RWPE2 (cell line): ENCODE data around the gene NUDT6.

Experiments
- ATAC-seq: fragments of 200-7000 bp; cut with Tn5 transposase; 3 replicates; pipeline ENCODE4 v1.9.1; 2021; ENCODE audit warnings: low read depth
- DNase-seq: peaks from one replicate; pipeline ENCODE4 v3.0.0-alpha.2; 2020; ENCODE audit warnings: low spot score
- H3K27ac ChIP-seq: fragments of 450-650 bp; 2 replicates; pipeline ENCODE4 v1.5.1; 2017; ENCODE audit warnings: mild to moderate bottlenecking; ENCODE audit not compliant: poor library complexity, severe bottlenecking
- H3K27me3 ChIP-seq: fragments of 250-450 bp; sonication (Bioruptor Pico); 2 replicates; pipeline ENCODE4 v1.5.1; 2021; ENCODE audit warnings: mild to moderate bottlenecking, moderate library complexity; ENCODE audit not compliant: insufficient read depth, poor library complexity, severe bottlenecking
- H3K36me3 ChIP-seq: fragments of 250-450 bp; sonication (Bioruptor Pico); 2 replicates; pipeline ENCODE4 v1.5.1; 2020; ENCODE audit warnings: low read depth, mild to moderate bottlenecking, moderate library complexity
- H3K4me1 ChIP-seq: fragments of 250-450 bp; sonication (Bioruptor Pico); 2 replicates; pipeline ENCODE4 v1.5.1; 2021; ENCODE audit warnings: mild to moderate bottlenecking, moderate library complexity; ENCODE audit not compliant: insufficient read depth, poor library complexity, severe bottlenecking
- H3K4me3 ChIP-seq: fragments of 250-450 bp; sonication (Bioruptor Pico); 2 replicates; pipeline ENCODE4 v1.5.1; 2021; ENCODE audit warnings: mild to moderate bottlenecking, moderate library complexity; ENCODE audit not compliant: severe bottlenecking
- H3K9me3 ChIP-seq: fragments of 250-450 bp; sonication (Bioruptor Pico); 2 replicates; pipeline ENCODE4 v1.5.1; 2021; ENCODE audit warnings: mild to moderate bottlenecking, moderate library complexity; ENCODE audit not compliant: severe bottlenecking
- CTCF ChIP-seq: fragments of 450-650 bp; IDR thresholded peaks from one replicate; pipeline ENCODE4 v1.5.1; 2017; ENCODE audit warnings: mild to moderate bottlenecking, moderate library complexity; ENCODE audit not compliant: poor library complexity, severe bottlenecking

Gene NUDT6

GRCh38 chr4:122882857-122883735 lies 39.3 kb downstream of the NUDT6 start:
- H3K27ac ChIP-seq: no peak overlapping the region
- H3K9me3 ChIP-seq: no peaks in the 10 kb centered on the region
- H3K4me1 ChIP-seq: no peaks in the 10 kb centered on the region
- ATAC-seq (no peak), DNase-seq (no peak)
- peaks cover 26% of the 10 kb centered on the region for H3K36me3 ChIP-seq
- TF ChIP-seq CTCF: no peak
- H3K27me3 ChIP-seq: no peaks in the 10 kb centered on the region
- no peak overlapping the region for H3K4me3 ChIP-seq

- H3K4me1 ChIP-seq: peaks cover 12% of the 10 kb centered on the region
- ATAC-seq: no peak
- no peak overlapping the region for H3K27ac ChIP-seq
- no peaks in the 10 kb centered on the region for H3K9me3 ChIP-seq
- no peaks in the 10 kb centered on the region for H3K27me3 ChIP-seq
- DNase-seq: no peak
- H3K36me3 ChIP-seq: peaks cover 38% of the 10 kb centered on the region
- no peak overlapping the region for H3K4me3 ChIP-seq
- no peak for TF ChIP-seq CTCF
Observed at GRCh38 chr4:122879001-122879400, 43.4 kb downstream of the NUDT6 start.

- no peak for DNase-seq
- H3K27me3 ChIP-seq: no peaks in the 10 kb centered on the region
- H3K9me3 ChIP-seq: no peaks in the 10 kb centered on the region
- ATAC-seq: no peak
- H3K36me3 ChIP-seq: peaks cover 23% of the 10 kb centered on the region
- no peak overlapping the region for H3K27ac ChIP-seq
- H3K4me3 ChIP-seq: no peak overlapping the region
- no peak for TF ChIP-seq CTCF
- peaks cover 22% of the 10 kb centered on the region for H3K4me1 ChIP-seq
Observed at GRCh38 chr4:122876456-122876855, 45.9 kb downstream of the NUDT6 start.

GRCh38 chr4:122875949-122876348 lies 46.4 kb downstream of the NUDT6 start:
- H3K9me3 ChIP-seq: no peaks in the 10 kb centered on the region
- H3K36me3 ChIP-seq: peaks cover 23% of the 10 kb centered on the region
- no peak for TF ChIP-seq CTCF
- no peak overlapping the region for H3K27ac ChIP-seq
- ATAC-seq (no peak), DNase-seq (no peak)
- H3K27me3 ChIP-seq: no peaks in the 10 kb centered on the region
- peaks cover 22% of the 10 kb centered on the region for H3K4me1 ChIP-seq
- H3K4me3 ChIP-seq: no peak overlapping the region
